ENCODE results near the gene ITGAV. TPM values are rescaled to one million over a fixed set of nuclear protein-coding genes. Genes with fewer than 3 reads are reported as not detected.

Gene ITGAV
- total RNA-seq, 1 experiment from 2014 or later: 26.9 TPM

- H3K14ac ChIP-seq (ENCODE audit: insufficient read depth, low read length): no peak overlapping the region
- no peak overlapping the region for H3K27ac Mint-ChIP-seq
- no peak overlapping the region for H3K4ac ChIP-seq (ENCODE audit: low read depth, low read length)
- DNase-seq: no peak
- no peaks in the 10 kb centered on the region for H3K79me2 ChIP-seq (ENCODE audit: insufficient read depth, low read length)
- H3K27me3 ChIP-seq (ENCODE audit: insufficient read depth, low read length): no peaks in the 10 kb centered on the region
- H2BK5ac ChIP-seq (ENCODE audit: insufficient read length, low read length): no peak overlapping the region
- no peak overlapping the region for H3T11ph ChIP-seq (ENCODE audit: low read length)
- H3K23ac ChIP-seq (ENCODE audit: insufficient read length, low read depth, low read length): no peak overlapping the region
- no peak overlapping the region for H4K8ac ChIP-seq (replicated peaks; ENCODE audit: insufficient read length, low read depth, low read length)
- H2AK5ac ChIP-seq (ENCODE audit: insufficient read length, low read length): no peak overlapping the region
- H3K4me3 Mint-ChIP-seq: no peak overlapping the region
- H3K9ac ChIP-seq (ENCODE audit: extremely low read depth, insufficient read length, low read length): no peak overlapping the region
- no peak overlapping the region for H2BK120ac ChIP-seq (ENCODE audit: low read depth, low read length, poor library complexity, severe bottlenecking)
- H2AFZ ChIP-seq (ENCODE audit: low read length): no peak overlapping the region
- H3K4me1 Mint-ChIP-seq: peaks cover 2 to 7% of the 10 kb centered on the region in 2 experiments; a peak in 3 of 4 replicates
- no peak overlapping the region for H2BK12ac ChIP-seq (ENCODE audit: insufficient read length, low read depth, low read length)
- no peak overlapping the region for H3K56ac ChIP-seq (ENCODE audit: insufficient read length, low read depth, low read length)
- H3K79me1 ChIP-seq (ENCODE audit: insufficient read depth, low read depth, low read length, poor library complexity, severe bottlenecking): no peaks in the 10 kb centered on the region
- no peaks in the 10 kb centered on the region for H3K23me2 ChIP-seq (ENCODE audit: insufficient read length, low read depth, low read length, poor library complexity, severe bottlenecking)
- H2BK20ac ChIP-seq (ENCODE audit: low read depth, low read length, poor library complexity, severe bottlenecking): no peak overlapping the region
- no peaks in the 10 kb centered on the region for H3K9me3 ChIP-seq (ENCODE audit: control insufficient read depth, low read depth, low read length)
- H3K18ac ChIP-seq (ENCODE audit: insufficient read length, low read depth, low read length): no peak overlapping the region
- H2BK15ac ChIP-seq (ENCODE audit: low read depth, low read length): no peak overlapping the region
- H3K27me3 Mint-ChIP-seq (ENCODE audit: low read depth): no peaks in the 10 kb centered on the region
- no peak for TF ChIP-seq CTCF (conservative IDR thresholded peaks at IDR 0.05)
- H3K4me1 ChIP-seq (ENCODE audit: insufficient read depth, low read length): no peaks in the 10 kb centered on the region
- no peaks in the 10 kb centered on the region for H3K9me3 Mint-ChIP-seq
- no peak overlapping the region for H4K5ac ChIP-seq (ENCODE audit: insufficient read length, low read depth, low read length)
- H3K27ac ChIP-seq (ENCODE audit: insufficient read length, low read depth, low read length): no peak overlapping the region
- H3K4me2 ChIP-seq (ENCODE audit: insufficient read depth, insufficient read length, low read length): no peak overlapping the region
- no peaks in the 10 kb centered on the region for H4K20me1 ChIP-seq (ENCODE audit: control insufficient read depth, insufficient read depth, insufficient read length)
- no peaks in the 10 kb centered on the region for H3K36me3 Mint-ChIP-seq (ENCODE audit: insufficient read depth in 1 of 3, low read depth in 3 of 3)
- no peak overlapping the region for H4K91ac ChIP-seq (ENCODE audit: insufficient read length, low read depth, low read length)
Measured at GRCh38 chr2:186582698-186583097, 7.2 kb upstream of the ITGAV start.
